Osteoblast (primary cell): ENCODE data around the gene C5orf24. TPM values are rescaled to one million over a fixed set of nuclear protein-coding genes. Genes with fewer than 3 reads are reported as not detected.
"Not testable (repeated sequence)": the region's sequence is repeated elsewhere in the genome, so short reads cannot be mapped to it uniquely, and the experiment has no call there.

Experiments
- DNase-seq: peaks from one replicate; pipeline ENCODE4 v3.0.0; 2011; ENCODE audit warnings: low spot score, mixed read lengths; ENCODE audit not compliant: insufficient read length; ENCODE audit errors: missing footprints
- H2AFZ ChIP-seq: 2 replicates; pipeline ENCODE4 v1.6.0; 2011; ENCODE audit warnings: mild to moderate bottlenecking, low read length
- H3K27ac ChIP-seq: 2 replicates; pipeline ENCODE4 v1.5.1; 2011; ENCODE audit warnings: mild to moderate bottlenecking, low read depth, low read length, moderate library complexity
- H3K27me3 ChIP-seq: 2 replicates; pipeline ENCODE4 v1.6.0; 2012; ENCODE audit warnings: mild to moderate bottlenecking, control low read depth, inconsistent platforms, low read length, moderate library complexity; ENCODE audit not compliant: insufficient read depth
- H3K36me3 ChIP-seq: 2 replicates; pipeline ENCODE4 v1.5.1; 2011; ENCODE audit warnings: mild to moderate bottlenecking, low read length, control low read depth, moderate library complexity; ENCODE audit not compliant: insufficient read depth
- H3K4me1 ChIP-seq: 2 replicates; pipeline ENCODE4 v1.5.1; 2011; ENCODE audit warnings: mild to moderate bottlenecking, low read length, control low read depth, moderate library complexity; ENCODE audit not compliant: insufficient read depth
- H3K4me2 ChIP-seq: 2 replicates; pipeline ENCODE4 v1.6.0; 2011; ENCODE audit warnings: mild to moderate bottlenecking, low read length; ENCODE audit not compliant: insufficient read depth
- H3K4me3 ChIP-seq: fragments of 200-600 bp; sonication (generic); 3 replicates; pipeline ENCODE4 v1.5.1; 2012; ENCODE audit warnings: mild to moderate bottlenecking, low read length, inconsistent platforms; ENCODE audit not compliant: insufficient read depth
- H3K79me2 ChIP-seq: 2 replicates; pipeline ENCODE4 v1.6.0; 2012; ENCODE audit warnings: mild to moderate bottlenecking, low read length, control low read depth, inconsistent platforms; ENCODE audit not compliant: insufficient read depth
- H3K9me3 ChIP-seq: 2 replicates; pipeline ENCODE4 v1.5.1; 2011; ENCODE audit warnings: low read depth, low read length, control low read depth
- H4K20me1 ChIP-seq: 2 replicates; pipeline ENCODE4 v1.6.0; 2012; ENCODE audit warnings: mild to moderate bottlenecking, low read length, control low read depth; ENCODE audit not compliant: insufficient read depth
- total RNA-seq: library from RNA; depleted of rRNA; stranded (reverse); fragments of >200 nt; gene quantifications from 2 replicates; pipeline ENCODE4 v1.2.3, GENCODE V29; 2012
- TF ChIP-seq, protein P1 (sequence below): IDR thresholded peaks from 2 replicates; pipeline ENCODE4 v1.5.1; 2011; ENCODE audit warnings: mild to moderate bottlenecking, low read depth, low read length, moderate library complexity; ENCODE audit errors: extremely low read depth

Gene C5orf24
- total RNA-seq, 1 donor: 46.3 TPM

DNA sequence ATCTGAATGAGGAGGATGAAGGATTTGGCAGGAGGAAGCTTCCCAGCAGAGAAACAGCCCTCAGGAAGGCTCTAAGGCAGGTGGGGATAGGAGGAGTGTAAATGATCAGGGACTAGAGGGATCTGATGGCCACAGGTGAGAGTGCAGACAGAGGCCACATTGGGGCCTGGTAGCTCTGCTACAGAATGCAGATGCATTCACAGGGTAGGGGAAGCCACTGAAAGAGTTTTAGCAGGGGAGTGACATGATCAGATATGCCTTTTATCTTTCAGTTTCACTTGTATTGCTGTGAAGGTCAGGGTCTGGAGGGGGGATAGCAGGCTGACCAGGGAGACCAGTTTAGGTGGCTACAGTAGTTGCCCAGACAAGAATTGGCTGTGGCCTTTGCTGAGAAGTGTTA lies 31.4 kb downstream of the C5orf24 start:
- Histone ChIP-seq H3K4me2 (no peak overlapping the region), H2AFZ (no peak overlapping the region), H3K27ac (no peak overlapping the region), H4K20me1 (peaks cover 12% of the 10 kb centered on the region), H3K4me3 (no peak overlapping the region), H3K36me3 (no peaks in the 10 kb centered on the region), H3K4me1 (peaks cover 8% of the 10 kb centered on the region), H3K79me2 (peaks cover 47% of the 10 kb centered on the region), H3K9me3 (no peaks in the 10 kb centered on the region), H3K27me3 (no peaks in the 10 kb centered on the region)
- no peak for DNase-seq
- TF ChIP-seq, protein P1, sequence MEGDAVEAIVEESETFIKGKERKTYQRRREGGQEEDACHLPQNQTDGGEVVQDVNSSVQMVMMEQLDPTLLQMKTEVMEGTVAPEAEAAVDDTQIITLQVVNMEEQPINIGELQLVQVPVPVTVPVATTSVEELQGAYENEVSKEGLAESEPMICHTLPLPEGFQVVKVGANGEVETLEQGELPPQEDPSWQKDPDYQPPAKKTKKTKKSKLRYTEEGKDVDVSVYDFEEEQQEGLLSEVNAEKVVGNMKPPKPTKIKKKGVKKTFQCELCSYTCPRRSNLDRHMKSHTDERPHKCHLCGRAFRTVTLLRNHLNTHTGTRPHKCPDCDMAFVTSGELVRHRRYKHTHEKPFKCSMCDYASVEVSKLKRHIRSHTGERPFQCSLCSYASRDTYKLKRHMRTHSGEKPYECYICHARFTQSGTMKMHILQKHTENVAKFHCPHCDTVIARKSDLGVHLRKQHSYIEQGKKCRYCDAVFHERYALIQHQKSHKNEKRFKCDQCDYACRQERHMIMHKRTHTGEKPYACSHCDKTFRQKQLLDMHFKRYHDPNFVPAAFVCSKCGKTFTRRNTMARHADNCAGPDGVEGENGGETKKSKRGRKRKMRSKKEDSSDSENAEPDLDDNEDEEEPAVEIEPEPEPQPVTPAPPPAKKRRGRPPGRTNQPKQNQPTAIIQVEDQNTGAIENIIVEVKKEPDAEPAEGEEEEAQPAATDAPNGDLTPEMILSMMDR: no peak

DNA sequence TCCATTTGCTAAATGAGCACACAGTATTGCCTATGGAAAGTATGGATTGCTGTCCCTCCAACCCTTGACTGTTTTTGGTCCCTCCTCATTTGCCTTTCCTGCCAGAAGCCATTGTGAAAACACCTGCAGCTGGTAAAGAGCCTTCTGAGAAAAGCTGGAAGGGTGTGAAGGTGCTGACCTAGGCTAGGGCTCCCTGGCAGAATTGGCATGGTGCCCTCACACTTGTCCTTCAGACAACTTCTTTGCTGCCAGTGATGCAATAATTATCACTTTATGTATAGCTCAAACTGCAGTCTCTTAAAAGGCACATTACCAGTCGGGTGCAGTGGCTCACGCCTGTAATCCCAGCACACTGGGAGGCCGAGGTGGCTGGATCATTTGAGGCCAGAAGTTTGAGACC lies 32.6 kb downstream of the C5orf24 start:
- H3K9me3 ChIP-seq: no peaks in the 10 kb centered on the region
- peaks cover 50% of the 10 kb centered on the region for H3K79me2 ChIP-seq
- H3K4me3 ChIP-seq: no peak overlapping the region
- no peak overlapping the region for H3K27ac ChIP-seq
- H3K4me1 ChIP-seq: peaks cover 8% of the 10 kb centered on the region
- no peak for DNase-seq
- H4K20me1 ChIP-seq: peaks cover 12% of the 10 kb centered on the region
- TF ChIP-seq, protein P1: no peak
- H2AFZ ChIP-seq: no peak overlapping the region
- no peaks in the 10 kb centered on the region for H3K36me3 ChIP-seq
- H3K27me3 ChIP-seq: no peaks in the 10 kb centered on the region
- no peak overlapping the region for H3K4me2 ChIP-seq

DNA sequence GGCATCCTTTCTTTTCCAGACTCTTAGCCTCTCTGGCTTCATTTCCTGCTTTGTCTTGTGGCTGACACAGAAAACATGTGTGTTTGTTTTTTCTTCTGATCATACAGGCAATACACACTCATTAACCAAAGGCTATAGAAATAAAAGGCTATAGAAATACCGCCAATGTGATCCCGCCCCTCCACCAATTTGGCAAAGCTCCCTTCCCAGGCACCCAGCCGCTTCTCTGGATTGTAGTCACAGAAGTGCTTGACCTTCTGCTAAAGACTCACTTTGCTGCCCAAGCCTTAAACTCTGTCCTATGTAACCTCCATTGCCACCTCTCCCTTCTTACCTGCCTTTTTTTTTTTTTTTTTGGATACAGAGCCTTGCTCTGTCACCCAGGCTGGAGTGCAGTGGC lies 33.7 kb downstream of the C5orf24 start:
- Histone ChIP-seq H3K27me3 (no peaks in the 10 kb centered on the region), H3K9me3 (no peaks in the 10 kb centered on the region), H3K79me2 (peaks cover 50% of the 10 kb centered on the region), H4K20me1 (peaks cover 12% of the 10 kb centered on the region), H2AFZ (no peak overlapping the region), H3K27ac (no peak overlapping the region), H3K4me1 (peaks cover 2% of the 10 kb centered on the region), H3K36me3 (no peaks in the 10 kb centered on the region), H3K4me2 (no peak overlapping the region), H3K4me3 (no peak overlapping the region)
- TF ChIP-seq, protein P1: no peak
- DNase-seq: no peak

DNA sequence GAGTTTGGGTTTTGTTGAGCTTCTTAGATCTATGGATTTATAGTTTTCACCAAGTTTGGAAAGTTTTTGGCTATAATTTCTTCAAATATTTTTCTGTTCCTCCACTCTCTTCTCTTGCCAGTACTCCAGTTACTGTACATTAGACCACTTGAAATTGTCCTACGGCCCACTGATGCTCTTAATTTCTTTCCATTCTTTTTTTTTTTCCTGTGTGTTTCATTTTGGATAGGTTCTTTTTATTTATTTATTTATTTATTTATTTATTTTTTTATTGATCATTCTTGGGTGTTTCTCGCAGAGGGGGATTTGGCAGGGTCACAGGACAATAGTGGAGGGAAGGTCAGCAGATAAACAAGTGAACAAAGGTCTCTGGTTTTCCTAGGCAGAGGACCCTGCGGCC lies 35.2 kb downstream of the C5orf24 start:
- H3K27me3 ChIP-seq, H3K4me2 ChIP-seq, H3K4me1 ChIP-seq, H3K36me3 ChIP-seq, DNase-seq, H3K4me3 ChIP-seq, H3K27ac ChIP-seq, H3K9me3 ChIP-seq, H2AFZ ChIP-seq: not testable (repeated sequence)
- H3K79me2 ChIP-seq: peaks cover 57% of the 10 kb centered on the region
- peaks cover 22% of the 10 kb centered on the region for H4K20me1 ChIP-seq

DNA sequence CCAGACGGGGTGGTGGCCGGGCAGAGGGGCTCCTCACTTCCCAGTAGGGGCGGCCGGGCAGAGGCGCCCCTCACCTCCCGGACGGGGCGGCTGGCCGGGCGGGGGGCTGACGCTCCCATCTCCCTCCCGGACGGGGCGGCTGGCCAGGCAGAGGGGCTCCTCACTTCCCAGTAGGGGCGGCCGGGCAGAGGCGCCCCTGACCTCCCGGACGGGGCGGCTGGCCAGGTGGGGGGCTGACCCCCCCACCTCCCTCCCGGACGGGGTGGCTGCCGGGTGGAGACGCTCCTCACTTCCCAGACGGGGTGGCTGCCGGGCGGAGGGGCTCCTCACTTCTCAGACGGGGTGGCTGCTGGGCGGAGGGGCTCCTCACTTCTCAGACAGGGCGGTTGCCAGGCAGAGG lies 35.9 kb downstream of the C5orf24 start:
- peaks cover 28% of the 10 kb centered on the region for H4K20me1 ChIP-seq
- not testable (repeated sequence) for H3K4me2 ChIP-seq, H2AFZ ChIP-seq, DNase-seq, H3K9me3 ChIP-seq, H3K27ac ChIP-seq, H3K36me3 ChIP-seq, H3K4me1 ChIP-seq, H3K27me3 ChIP-seq, H3K4me3 ChIP-seq
- peaks cover 57% of the 10 kb centered on the region for H3K79me2 ChIP-seq
